NCI-H82 treated with DMSO at 0.1 percent for 48 hours (cell line): ENCODE data around the gene TEAD2.
"Not testable (repeated sequence)": the region's sequence is repeated elsewhere in the genome, so short reads cannot be mapped to it uniquely, and the experiment has no call there.

Experiments
- DNase-seq: peaks from one replicate; lab custom pipeline; 2025; ENCODE audit not compliant: unreplicated experiment; lab: John Stamatoyannopoulos, UW

TEAD2 gene

DNA sequence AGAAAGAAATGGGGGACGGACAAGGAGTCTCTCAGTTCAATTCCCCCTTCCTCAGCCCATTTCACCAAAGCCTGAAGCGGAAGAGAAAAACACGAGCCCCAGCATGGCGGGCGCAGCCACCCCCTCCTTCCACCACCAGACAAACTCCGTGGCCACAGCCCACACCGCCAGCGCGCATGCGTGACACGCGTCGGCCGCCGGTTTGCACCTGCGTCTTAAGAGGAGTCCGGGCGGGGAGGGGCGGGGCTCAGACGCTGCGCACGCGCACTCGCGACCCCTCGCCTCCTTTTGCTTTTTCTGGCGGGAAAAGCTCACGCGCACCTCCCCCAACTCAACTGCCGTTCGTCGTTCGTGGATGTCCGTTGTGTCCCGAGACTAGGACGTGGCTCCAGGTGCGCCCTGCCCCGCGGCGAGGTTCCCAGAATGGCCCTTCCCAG is 25.7 kb upstream of the TEAD2 start, which contains the start of gene KASH5:
Gene KASH5 (plus strand): TSS at position 314 of the 437 bp plus-strand sequence. CDS start 2,635 bp downstream, outside the sequence.
- DNase-seq, result no peak

DNA sequence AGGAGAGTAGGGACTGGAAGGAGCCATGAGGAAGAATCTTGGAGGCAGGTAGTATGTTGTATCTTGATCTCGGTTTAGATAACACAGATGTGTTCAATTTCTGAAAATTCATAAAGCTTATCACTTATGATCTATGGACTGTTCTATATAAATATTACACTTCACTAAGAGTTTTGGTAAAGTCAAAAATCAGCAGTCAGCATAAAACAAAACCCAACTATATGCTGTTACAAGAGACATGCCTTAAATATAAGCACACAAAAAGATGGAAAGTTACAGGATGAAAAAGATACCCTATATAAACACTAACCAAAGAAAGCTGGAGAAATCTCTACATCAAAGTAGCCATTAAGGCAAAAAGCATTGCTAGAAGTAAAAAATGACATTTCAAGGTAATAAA is 21.4 kb upstream of the TEAD2 start:
- DNase-seq, result no peak

DNA sequence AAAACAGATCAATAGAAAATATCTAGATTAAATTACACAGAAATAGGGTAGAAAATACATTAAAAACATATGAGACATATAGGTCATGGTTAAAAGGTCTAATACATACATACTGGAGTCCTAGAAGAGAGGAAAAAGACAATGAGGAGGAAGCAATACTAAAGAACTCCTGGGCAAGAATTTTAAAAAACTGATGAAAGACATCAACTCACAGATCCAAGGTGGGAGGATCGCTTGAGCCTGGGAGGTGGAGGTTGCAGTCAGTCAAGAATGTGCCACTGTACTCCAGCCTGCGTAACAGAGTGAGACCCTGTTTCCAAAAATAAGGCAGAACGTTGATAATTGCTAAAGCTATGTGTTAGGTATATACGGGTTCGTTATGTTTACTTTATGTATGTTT is 20.4 kb upstream of the TEAD2 start:
- DNase-seq, result no peak

DNA sequence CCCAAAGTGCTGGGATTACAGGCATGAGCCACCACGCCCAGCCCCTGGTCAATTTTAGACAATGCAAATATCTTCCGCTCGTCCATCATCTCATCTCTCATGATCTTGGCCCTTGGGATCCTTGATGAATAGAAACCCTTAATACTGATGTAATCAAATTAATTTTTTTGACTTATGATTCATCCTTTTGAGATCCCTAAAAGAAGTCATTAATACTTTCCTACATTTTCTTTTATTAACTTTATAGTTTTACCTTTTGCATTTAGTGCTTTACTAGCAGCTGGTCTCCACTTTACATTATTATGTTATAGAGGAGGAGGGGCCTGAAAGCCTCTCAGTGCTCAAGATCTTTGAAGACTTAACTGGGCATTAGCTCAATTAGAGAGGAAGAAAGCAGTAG is 18.2 kb upstream of the TEAD2 start:
- DNase-seq, result no peak

DNA sequence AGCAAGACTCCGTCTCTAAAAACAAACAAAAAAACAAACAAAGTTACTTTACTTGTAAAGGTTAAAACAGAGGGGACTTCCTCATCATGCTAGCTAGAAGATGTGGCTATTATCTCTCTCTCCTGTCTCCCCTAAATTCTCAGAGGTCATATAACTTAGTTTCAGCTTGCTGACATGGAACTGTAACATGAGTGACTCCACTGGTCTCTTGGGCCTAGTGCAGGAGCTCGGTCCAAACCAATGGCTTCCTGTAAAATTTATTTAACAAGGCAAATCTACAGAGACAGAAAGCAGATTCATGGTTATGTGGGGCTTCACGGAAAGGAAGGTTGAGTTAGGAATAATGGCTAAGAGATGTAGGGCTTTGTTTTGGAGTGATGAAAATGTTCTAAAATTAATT is 16.3 kb upstream of the TEAD2 start:
- DNase-seq, result no peak

DNA sequence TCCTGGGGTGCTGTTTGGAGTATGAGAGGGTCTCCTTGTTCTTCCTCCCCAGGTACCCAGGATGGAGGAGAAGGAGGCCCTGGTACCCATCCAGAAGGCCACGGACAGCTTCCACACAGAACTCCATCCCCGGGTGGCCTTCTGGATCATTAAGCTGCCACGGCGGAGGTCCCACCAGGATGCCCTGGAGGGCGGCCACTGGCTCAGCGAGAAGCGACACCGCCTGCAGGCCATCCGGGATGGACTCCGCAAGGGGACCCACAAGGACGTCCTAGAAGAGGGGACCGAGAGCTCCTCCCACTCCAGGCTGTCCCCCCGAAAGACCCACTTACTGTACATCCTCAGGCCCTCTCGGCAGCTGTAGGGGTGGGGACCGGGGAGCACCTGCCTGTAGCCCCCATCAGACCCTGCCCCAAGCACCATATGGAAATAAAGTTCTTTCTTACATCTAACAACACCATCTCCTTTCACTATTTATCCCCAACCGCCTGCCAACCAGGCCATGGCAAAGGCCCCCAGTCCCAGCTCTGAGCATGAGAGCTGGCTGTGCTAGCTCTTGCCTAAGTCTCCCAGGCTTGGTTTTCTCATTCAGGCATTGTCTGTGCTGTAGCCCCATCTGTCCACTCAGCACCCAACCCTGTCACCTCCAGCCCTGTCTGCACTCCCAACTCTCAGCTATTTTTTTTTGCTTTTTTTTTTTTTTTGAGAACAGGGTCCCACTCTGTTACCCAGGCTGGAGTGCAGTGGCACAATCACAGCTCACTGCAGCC is 12.6 kb upstream of the TEAD2 start:
- no peak for DNase-seq

DNA sequence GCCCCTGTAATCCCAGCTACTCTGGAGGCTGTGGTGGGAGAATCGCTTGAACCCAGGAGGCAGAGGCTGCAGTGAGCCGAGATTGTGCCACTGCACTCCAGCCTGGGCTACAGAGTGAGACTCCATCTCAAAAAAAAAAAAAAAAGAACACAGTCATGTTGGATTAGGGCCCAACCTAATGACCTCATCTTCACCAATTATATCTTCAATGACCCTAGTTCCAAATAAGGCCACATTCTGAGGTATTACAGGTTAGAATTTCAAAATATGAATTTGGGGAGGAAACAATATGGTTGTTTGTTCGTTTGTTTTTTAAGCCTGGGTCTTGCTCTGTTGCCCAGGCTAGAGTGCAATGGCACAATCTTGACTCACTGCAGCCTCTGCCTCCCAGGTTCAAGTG is 11.0 kb upstream of the TEAD2 start:
- not testable (repeated sequence) for DNase-seq

DNA sequence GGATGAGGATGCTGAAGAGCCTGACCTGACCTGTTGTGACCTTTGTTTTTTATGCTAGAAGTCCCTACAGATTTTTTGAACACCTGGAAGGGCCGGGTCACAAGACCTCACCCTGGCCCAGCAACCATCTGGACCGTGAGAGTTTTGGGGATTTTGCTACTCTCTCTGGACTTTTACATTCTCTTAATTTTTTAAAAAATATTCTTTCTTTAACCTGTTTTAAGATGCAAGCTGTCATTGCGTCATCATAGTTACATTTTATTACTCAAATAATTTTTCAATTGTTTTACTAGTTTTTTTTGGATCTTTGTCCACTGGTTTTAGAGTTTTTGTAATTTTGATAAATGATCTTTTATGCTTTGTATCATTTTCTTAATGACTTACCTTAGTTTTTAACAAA is 9.0 kb upstream of the TEAD2 start:
- DNase-seq, result no peak

DNA sequence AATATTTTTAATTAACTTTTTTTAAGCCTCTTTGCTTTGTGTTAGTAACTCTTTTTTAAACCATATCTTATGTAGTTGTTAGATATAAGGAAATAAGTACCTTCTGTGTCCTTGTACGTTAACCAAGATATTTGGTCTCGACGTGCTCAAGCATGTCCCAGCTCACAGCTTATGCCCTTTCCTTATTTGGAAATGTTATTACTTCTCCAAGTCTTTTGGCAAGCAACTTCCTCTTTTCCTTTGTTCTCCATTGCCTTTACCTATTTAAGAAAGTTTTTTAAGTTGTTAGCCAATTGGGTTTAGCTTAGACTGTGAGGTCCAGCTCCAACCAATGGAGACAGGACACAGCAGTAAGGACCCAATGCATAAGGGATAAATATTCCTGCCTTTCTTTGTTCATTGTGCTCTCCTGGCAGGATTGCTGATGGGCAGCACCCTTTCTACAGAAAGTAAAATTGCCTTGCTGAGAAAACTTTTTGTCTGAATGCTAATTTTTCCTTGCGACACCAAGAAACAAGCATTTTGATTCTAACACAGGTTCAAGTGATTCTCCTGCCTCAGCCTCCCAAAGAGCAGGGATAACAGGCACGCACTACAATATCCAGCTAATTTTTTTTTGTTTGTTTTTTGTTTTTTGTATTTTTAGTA is 6.6 kb upstream of the TEAD2 start:
- no peak for DNase-seq

DNA sequence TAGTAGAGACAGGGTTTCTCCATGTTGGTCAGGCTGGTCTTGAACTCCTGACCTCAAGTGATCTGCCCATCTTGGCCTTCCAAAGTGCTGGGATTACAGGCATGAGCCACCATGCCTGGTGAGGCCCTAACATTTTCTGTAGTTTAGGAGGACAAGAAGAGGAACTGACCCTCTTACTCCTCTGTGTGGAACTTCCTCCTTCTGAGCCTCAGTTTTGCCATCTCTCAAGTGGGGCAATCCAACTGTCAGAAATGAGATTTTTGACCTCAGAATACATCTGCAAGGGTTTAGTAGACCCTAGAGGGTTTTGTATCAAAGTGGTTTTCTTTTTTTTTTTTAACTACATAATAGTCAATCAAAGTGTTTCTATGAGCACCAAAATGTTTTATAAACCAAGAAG is 3.9 kb upstream of the TEAD2 start:
- no peak for DNase-seq

DNA sequence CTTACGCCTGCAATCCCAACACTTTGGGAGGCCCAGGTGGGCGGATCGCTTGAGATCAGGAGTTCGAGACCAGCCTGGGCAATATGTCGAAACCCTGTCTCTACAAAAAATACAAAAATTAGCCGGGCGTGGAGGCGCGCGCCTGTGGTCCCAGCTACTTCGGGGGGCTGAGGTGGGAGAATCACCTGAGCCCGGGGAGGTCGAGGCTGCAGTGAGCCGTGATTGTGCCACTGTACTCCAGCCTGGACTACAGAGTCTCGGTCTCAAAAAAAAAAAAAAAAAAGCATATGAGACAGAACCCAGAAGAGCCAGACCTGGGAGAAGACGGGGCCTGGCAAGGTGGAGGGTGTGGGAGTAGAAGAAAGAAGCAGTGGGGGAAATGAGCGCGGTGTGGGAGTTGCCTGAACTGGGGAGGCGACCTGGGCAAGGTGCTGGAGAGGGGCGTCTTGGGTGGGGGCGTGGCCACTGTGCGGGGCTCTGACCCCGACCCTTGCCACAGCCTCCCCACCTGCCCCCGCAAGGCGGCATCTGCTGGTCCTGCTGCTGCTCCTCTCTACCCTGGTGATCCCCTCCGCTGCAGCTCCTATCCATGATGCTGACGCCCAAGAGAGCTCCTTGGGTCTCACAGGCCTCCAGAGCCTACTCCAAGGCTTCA is 2.0 kb upstream of the TEAD2 start:
- no peak for DNase-seq

DNA sequence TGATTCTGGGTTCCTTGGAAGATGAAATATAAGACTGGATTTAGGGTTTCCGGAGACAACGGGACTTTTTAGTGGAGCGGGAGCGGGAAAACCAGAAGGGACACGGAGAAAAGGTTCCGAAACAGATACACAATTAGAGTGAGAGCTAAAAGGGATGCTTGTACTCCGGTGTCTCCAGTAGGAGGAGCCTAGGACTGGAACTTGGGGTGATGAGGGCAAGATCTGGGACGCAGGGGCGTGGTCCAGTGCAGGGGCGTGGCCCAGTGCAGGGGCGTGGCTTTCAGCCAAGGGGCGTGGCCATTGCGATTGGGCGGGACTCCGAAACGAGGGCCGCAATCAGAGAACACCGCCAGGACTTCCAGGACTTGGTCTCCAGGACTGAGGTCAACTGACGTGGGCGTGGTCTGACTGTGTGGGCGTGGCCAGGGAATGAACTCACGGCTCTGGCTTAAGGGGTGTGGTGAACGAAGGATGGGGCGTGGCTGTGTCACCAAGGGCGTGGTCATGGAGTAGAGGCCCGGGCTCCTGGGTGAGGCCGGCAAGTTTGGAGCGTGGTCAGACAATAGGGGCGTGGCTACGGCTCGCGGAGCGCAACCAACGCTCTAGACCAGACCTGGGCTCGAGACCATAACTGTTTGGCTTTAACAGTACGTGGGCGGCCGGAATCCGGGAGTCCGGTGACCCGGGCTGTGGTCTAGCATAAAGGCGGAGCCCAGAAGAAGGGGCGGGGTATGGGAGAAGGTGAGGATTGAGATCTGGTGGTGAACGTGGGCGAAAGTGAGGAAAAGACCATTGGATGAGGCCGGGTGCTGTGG is 1.3 kb upstream of the TEAD2 start, which contains the start of gene DKKL1:
Gene DKKL1 (plus strand): TSS at position 610 of the 815 bp plus-strand sequence. CDS start 122 bp downstream, at position 732.
- DNase-seq, result peak; percentile 86

DNA sequence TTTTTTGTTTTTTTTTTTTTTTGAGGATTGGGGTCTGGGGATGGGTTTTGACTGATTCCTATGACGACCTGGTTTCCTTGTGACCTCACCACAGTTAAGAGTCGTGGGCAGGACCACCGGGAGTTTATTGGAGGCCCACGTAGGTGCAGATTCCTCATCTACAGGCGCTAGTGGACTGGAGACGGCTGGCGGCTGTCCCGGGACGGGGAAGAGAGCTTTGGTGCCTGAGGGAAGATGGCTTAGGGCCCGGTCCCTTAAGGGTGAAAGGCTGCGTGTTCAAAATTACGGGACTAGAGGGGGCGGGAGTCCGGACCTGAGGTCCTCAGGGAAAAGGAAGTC is 682 bp upstream of the TEAD2 start:
- no peak for DNase-seq

DNA sequence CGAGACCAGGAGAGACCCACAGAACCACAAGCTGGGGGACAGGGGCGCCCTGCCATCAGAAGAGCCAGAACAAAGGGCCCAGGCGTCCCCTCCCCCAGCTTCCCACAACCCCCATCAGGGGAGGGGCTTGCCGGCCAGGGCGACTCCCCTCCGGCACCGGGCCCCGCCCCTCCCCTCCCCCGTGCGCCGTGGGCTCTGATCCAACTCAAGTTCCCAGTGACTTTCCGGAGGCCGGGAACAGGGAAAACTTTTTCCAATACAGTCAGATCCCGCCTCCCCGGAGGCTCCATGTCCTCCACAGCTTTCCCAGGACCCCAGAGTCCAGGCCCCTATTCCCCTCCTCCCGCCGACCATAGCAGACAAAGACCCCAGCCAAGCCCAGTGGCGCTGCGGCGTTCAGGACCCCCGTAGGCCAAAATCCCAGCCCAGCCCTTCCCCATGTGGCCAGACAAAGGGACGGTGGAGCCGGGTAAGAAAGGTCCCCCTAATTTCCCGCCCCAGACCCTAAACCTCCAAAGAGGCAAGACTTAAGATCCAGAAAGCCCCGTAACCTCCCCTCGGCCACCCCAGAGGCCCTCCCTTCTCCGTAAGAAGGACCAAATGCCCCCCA is 673 bp downstream of the TEAD2 start:
- peak; percentile 44 for DNase-seq

DNA sequence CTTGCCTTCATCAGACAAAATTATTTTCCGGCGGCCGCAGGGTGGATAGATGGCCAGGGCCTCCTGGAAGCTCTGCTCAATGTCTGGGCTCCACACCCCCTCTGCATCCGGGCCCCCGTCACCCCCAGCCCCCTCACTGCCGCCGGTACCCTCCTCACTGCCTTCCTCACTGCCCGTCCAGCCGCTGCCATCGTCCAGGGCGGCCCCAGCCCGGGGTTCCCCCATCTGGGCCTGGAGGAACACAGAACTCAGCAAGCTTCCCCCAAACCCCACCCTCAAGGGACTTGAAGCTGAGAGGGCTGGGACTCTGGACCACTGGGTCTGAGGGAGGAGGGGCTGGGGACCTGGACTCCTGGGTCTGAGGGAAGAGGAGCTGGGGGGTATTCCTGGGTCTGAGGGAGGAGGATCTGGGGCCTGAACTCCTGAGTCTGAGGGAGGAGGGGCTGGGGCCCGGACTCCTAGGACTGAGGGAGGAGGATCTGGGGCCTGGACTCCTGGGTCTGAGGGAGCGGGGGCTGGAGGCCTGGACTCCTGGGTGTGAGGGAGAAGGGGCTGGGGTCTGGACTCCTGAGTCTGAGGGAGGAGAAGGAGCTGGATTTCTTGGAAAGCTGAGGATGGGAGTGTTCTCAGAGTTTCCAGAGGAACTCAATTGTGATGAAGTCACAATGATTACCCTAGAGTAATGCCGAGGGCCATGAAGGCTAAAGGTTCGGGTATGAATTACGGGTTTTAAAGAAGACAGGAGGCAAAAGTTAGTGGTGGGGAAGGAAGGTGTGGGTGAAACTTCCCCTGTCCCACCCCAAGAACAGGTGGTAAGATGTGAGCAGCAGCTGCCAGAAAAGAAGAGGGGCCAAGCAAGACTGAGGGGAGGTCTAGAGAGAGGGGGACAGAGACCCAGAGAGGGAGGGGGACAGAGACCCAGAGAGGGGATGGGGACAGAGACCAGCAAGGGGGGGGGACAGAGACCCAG is 2.1 kb downstream of the TEAD2 start:
- no peak for DNase-seq

DNA sequence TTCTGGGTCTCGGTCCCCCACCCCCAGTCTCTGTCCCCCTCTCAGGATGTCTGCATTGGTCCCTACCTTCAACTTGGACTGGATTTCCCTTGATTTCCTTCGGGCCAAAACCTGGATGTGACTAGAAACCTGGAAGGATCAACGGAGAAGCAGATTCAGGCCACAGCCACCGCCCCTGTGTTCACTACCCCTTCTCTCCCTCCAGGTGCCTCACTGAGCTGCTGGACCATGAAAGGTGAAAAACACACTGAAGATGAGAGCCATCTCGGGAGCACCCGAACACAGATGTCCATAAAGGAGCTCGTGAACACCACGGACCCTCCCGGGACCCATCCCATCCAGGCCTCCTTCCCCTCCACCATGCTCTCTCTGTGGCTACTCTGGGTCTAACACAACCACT is 5.0 kb downstream of the TEAD2 start:
- no peak for DNase-seq

DNA sequence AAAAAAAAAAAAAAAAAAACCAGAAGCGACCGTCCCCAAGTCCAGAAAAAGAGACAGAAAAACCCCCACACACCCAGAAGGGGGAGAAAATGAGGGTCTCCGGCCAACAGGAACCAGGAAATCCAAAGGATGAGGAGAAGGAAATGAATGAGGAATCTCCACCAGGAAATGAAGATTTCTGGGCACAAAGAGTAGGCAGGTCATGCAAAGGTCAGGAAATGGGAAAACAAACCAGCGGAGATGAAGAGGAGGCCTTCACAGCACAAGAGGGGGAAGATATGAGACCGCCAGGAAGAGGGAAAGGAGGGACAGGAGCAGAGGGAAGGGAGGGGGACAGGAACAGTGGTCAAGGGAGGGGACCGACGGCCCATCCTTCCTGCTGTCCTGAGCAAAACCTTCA is 5.8 kb downstream of the TEAD2 start:
- DNase-seq, result no peak

DNA sequence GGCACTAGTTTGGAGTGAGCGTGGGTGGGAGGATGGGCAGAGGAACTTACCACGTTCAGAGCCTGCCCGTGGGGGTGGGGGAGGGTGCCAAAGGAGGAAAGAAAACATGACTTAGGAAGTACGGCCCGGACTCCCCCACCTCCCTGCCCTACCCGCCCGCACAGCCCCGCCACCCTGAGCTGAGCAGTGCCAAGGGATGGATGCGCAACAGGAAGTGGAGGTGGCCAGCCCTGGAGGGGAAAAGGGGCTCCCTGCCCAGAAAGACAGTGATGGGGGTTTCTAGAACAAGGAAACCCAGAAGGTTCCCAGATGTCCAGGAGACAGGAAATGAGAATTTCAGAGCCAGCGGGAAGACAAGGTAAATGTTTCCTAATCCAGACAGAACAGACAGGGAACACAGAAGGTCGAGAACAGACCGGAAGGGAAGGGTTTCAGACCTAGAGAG is 6.3 kb downstream of the TEAD2 start:
- DNase-seq, result no peak

DNA sequence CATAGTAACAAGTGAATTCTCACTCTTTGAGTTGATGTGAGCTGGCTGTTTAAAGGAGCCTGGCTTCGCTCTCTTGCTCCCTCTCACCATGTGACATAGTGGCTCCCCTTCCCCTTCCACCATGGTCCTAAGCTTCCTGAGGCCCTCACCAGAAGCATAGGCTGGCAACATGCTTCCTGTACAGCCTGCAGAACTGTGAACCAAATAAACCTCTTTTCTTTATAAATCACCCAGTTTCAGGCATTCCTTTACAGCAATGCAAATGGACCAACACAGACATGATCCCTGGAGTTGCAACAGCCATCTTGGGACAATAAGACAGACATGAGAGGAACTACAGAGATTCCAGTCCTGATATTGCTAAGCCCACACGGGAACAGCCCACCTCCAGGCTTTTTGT is 12.6 kb downstream of the TEAD2 start:
- no peak for DNase-seq
